GM12874 (cell line): ENCODE measurements around the gene ATP6AP2.

Experiments
- TF ChIP-seq, protein P1 (sequence below): IDR thresholded peaks from 2 replicates; pipeline ENCODE4 v1.5.1; 2011; ENCODE audit warnings: low read depth, mild to moderate bottlenecking, control low read depth, low read length, moderate library complexity; ENCODE audit not compliant: insufficient read depth

The ATP6AP2 gene

DNA sequence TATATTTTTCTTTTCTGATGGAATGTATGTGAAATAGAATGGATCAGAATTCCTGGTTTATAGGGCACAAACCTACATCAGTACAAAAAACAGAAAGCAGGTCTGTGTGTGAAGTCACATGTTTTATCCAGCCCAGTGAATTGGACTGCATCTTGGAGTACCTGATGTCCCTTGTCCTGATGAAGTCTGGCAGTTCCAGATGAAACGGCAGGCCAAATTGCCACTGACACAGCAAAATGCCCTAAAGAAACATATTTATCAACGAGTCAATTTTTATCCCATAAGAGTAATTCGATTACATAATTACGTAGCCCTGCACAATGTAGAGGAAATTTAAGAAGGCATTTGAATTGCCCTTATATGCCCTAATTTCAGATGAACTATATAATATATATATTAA is 37.8 kb upstream of the ATP6AP2 start:
- TF ChIP-seq, protein P1, sequence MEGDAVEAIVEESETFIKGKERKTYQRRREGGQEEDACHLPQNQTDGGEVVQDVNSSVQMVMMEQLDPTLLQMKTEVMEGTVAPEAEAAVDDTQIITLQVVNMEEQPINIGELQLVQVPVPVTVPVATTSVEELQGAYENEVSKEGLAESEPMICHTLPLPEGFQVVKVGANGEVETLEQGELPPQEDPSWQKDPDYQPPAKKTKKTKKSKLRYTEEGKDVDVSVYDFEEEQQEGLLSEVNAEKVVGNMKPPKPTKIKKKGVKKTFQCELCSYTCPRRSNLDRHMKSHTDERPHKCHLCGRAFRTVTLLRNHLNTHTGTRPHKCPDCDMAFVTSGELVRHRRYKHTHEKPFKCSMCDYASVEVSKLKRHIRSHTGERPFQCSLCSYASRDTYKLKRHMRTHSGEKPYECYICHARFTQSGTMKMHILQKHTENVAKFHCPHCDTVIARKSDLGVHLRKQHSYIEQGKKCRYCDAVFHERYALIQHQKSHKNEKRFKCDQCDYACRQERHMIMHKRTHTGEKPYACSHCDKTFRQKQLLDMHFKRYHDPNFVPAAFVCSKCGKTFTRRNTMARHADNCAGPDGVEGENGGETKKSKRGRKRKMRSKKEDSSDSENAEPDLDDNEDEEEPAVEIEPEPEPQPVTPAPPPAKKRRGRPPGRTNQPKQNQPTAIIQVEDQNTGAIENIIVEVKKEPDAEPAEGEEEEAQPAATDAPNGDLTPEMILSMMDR, result no peak

DNA sequence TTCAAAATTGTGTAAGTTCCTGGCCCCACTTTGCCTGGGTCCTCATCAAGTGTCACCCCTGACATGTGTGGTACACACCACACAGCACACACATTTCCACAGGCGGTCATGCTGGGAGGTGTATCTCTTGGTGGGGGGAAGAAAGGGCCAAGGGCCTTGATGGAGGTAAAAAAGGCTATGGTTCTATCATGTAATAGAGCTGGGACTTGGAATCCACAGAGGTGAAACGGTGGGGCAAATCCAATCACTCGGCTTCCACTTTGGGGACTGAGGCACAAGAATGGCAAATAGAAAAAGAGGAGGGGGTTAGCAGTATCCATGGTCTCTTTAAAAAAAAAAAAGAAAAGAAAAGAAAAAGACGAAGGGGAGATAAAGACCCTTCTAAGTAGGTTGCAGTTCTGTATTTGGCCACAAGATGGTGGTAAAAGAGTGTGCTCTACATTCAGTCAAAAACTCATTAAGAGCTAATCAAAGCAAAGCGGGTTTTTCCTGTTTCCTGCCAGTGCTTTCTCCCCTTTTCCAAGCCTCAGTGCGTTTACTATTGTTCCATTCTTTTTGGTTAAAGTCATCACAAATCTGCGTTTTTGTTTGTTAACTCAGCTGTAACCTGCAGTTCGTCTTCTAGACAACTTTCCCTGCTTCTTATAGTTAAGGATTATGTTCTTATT is 37.0 kb upstream of the ATP6AP2 start:
- TF ChIP-seq, protein P1, result peak; percentile 57

DNA sequence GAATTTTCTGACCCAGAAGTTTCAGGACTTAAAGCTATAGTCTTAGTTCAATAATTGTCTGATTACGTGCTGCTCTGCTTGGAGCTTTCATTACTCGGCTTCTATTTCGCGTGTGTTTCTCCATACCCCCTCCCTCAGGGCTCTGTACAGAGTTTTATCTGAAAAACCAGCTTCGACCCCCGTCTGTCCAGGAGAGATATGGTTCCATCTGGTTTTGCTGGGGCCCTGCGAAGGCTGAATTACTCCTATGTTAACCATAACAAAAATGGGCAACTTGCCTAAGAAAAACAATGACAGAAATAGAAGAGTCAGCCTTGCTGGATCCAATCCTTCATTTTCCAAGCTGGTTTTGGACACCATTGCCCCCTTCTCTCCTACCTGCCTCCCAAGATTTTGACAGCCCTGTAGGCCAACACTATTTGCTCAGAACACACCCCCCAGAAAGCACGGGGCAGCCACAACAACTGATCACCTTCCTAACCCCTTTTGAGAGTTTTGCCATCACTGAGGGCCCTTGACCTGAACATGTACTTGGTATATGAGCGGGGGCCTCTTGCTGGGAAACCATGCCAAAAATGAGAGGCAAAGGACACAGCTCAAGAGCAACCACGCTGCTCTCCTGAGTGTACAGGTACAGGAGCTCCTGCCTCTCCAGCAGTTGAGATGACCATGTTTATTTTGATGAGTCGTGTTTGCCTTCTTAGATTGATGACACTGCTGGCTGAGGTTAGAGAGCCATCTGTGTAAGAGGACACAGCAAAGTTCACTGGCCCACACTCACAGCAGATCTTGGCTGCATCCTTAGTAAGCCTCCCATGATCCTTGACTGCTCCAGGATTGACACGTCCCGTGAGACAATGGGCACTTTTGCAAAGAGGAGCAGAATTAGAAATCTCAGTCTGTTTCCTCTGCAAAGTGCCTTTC is 36.2 kb upstream of the ATP6AP2 start:
- TF ChIP-seq, protein P1, result no peak

DNA sequence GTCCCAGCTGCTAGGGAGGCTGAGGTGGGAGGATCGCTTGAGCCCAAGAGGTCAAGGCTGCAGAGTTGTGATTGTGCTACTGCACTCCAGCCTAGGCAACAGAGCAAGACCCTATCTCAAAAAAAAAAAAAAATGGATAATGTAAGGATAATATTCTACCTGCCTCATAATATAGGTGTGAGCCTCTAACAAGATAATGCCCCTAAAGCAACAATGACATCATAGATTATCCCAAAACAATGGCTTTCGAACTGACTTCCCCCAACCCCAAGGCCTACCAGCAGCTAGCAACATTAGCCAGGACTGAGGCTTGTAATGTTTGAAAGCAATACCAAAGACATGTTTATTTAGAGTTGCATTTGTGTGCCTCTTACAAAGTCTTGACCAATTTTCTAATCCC is 33.9 kb upstream of the ATP6AP2 start:
- TF ChIP-seq, protein P1, result no peak

DNA sequence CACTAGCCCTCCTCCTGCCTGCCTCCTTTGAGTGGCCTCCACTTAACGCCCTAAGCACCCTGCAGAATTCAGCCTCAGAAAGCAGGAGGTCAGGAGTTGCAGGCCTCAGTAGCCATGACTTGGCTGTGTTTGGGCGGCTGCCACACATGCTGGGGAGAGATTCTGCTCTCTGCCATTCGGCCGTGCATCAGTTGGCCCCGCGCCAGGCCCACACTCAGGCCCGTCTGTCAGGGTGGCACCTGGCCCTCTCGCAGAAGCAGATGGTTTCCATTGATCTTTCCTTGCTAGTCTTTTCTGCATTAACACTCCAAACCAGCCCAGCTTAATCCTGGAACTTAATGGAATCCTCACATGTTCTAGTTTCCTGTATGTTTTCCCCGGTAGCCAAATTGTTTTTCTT is 30.7 kb upstream of the ATP6AP2 start:
- TF ChIP-seq, protein P1, result no peak

DNA sequence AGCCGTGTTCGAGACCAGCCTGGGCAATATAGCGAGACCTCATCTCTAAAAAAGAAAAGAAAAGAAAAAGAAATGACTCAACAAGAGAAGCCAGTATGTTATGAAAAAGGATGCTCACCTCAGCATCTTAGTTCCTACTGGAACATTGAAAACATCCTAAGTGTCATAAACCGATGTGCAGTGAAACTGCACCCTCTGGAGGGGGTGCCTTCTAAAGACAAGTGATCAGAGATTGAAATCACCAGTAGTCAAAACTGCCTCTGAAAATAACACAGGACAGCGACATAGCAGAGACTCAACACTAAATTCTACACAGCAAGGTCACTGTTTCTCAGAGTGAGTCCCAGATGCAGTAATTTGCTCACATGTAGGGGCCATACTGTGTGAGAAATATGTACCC is 28.0 kb upstream of the ATP6AP2 start:
- TF ChIP-seq, protein P1, result peak; percentile 10; the same call in 1 of the 2 replicates

DNA sequence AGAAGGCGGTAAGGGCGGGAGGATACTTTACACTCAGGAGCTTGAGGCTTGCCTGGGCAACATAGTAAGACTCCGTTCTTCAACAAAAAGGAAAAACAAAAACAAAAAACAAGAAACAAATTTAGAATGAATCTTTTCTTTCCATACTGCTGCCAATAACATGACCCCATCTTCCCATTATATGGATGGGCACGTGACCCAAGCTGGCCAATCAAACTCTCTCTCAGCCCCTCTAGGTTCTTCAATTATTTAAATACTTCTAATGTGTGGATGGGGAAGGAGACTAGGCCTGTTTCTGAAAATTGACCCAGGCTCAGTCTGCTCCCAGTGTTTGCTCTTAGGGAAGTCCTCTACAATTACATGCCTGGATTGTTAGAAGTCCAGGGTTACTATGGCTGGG is 22.2 kb upstream of the ATP6AP2 start:
- TF ChIP-seq, protein P1, result no peak
